HFFc6 (cell line): ENCODE results near the gene HSD17B2. TPM values are rescaled to one million over a fixed set of nuclear protein-coding genes. Genes with fewer than 3 reads are reported as not detected.
A peak's percentile ranks its signal among the peaks of the same experiment; 100 is the strongest.

Experiments
- DNase-seq: peaks from one replicate; pipeline ENCODE4 v3.0.0-alpha.2; 2018
- H3K27ac Mint-ChIP-seq: 2 replicates; pipeline ENCODE4 v1.8.0; 2020; ENCODE audit warnings: mild to moderate bottlenecking, mixed read lengths
- H3K27me3 Mint-ChIP-seq: 2 replicates; pipeline ENCODE4 v1.8.0; 2021; ENCODE audit warnings: mild to moderate bottlenecking, moderate library complexity, mixed read lengths; ENCODE audit not compliant: insufficient read depth
- H3K36me3 Mint-ChIP-seq: 2 replicates; pipeline ENCODE4 v1.8.0; 2021; ENCODE audit warnings: low read depth, mixed read lengths
- H3K4me1 Mint-ChIP-seq: 2 replicates; pipeline ENCODE4 v1.8.0; 2020; ENCODE audit warnings: low read depth, mixed read lengths
- H3K4me3 Mint-ChIP-seq: 2 replicates; pipeline ENCODE4 v1.8.0; 2020; ENCODE audit warnings: mild to moderate bottlenecking, moderate library complexity, mixed read lengths
- H3K9me3 Mint-ChIP-seq: 2 replicates; pipeline ENCODE4 v1.8.0; 2020; ENCODE audit warnings: mild to moderate bottlenecking, mixed read lengths
- total RNA-seq, 6 experiments: library from RNA; stranded (reverse); fragmentation: NEBNext Ultra II Directional; extraction: Animal tissue kit (Norgen Biotek cat#: 25700); gene quantifications; 2 replicates in 1 of 6; 3 replicates in 5 of 6; pipeline ENCODE4 v1.2.3, GENCODE V29; 2021
- TF ChIP-seq, protein P1 (sequence below): fragments of 200-600 bp; sonication (generic); IDR thresholded peaks from 2 replicates; pipeline ENCODE4 v1.5.0; 2021; ENCODE audit warnings: antibody characterized with exemption, mild to moderate bottlenecking

The HSD17B2 gene
- total RNA-seq, 6 experiments from 2014 or later = 0.17 to 3.2 (median 0.50) TPM; not detected in 1

DNA sequence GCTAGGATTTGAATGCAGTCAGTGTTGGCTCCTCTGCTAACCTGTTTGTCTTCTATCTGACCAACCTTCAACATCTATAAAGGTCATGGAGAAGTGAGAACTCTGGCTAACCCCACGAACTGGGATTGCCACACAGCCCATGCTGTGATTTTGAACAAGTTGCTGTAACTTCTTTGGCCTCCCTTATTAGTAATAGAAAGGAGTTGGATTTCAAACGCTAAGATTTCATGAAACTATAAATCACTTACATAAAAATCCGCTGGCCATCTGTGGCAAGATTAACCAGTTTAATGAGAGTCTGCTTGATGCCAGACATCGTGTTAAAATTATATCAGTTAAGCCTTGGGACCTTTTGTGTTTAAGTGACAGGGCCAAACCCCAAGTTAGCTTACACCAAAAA, 53.4 kb downstream of the HSD17B2 start:
- no peak for DNase-seq
- Mint-ChIP-seq H3K4me1 (peaks cover 6% of the 10 kb centered on the region; the same call in 1 of the 2 replicates), H3K27me3 (no peaks in the 10 kb centered on the region), H3K4me3 (no peak overlapping the region), H3K9me3 (no peaks in the 10 kb centered on the region), H3K36me3 (no peaks in the 10 kb centered on the region), H3K27ac (no peak overlapping the region)
- TF ChIP-seq, protein P1, sequence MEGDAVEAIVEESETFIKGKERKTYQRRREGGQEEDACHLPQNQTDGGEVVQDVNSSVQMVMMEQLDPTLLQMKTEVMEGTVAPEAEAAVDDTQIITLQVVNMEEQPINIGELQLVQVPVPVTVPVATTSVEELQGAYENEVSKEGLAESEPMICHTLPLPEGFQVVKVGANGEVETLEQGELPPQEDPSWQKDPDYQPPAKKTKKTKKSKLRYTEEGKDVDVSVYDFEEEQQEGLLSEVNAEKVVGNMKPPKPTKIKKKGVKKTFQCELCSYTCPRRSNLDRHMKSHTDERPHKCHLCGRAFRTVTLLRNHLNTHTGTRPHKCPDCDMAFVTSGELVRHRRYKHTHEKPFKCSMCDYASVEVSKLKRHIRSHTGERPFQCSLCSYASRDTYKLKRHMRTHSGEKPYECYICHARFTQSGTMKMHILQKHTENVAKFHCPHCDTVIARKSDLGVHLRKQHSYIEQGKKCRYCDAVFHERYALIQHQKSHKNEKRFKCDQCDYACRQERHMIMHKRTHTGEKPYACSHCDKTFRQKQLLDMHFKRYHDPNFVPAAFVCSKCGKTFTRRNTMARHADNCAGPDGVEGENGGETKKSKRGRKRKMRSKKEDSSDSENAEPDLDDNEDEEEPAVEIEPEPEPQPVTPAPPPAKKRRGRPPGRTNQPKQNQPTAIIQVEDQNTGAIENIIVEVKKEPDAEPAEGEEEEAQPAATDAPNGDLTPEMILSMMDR = no peak

GRCh38 chr16:82091241-82091640, 56.2 kb downstream of the HSD17B2 start:
- no peaks in the 10 kb centered on the region for H3K27me3 Mint-ChIP-seq
- peak; percentile 19 for DNase-seq
- H3K9me3 Mint-ChIP-seq = no peaks in the 10 kb centered on the region
- no peaks in the 10 kb centered on the region for H3K36me3 Mint-ChIP-seq
- peaks cover 6% of the 10 kb centered on the region; the same call in 1 of the 2 replicates for H3K4me1 Mint-ChIP-seq
- H3K4me3 Mint-ChIP-seq = no peak overlapping the region
- TF ChIP-seq, protein P1 = no peak
- H3K27ac Mint-ChIP-seq = no peak overlapping the region

- Mint-ChIP-seq H3K4me3 (no peak overlapping the region), H3K27me3 (no peaks in the 10 kb centered on the region), H3K27ac (no peak overlapping the region), H3K9me3 (no peaks in the 10 kb centered on the region), H3K4me1 (peaks cover 6% of the 10 kb centered on the region; the same call in 1 of the 2 replicates), H3K36me3 (no peaks in the 10 kb centered on the region)
- no peak for DNase-seq
- TF ChIP-seq, protein P1 = no peak
Measured at GRCh38 chr16:82092711-82093110, 57.7 kb downstream of the HSD17B2 start.

DNA sequence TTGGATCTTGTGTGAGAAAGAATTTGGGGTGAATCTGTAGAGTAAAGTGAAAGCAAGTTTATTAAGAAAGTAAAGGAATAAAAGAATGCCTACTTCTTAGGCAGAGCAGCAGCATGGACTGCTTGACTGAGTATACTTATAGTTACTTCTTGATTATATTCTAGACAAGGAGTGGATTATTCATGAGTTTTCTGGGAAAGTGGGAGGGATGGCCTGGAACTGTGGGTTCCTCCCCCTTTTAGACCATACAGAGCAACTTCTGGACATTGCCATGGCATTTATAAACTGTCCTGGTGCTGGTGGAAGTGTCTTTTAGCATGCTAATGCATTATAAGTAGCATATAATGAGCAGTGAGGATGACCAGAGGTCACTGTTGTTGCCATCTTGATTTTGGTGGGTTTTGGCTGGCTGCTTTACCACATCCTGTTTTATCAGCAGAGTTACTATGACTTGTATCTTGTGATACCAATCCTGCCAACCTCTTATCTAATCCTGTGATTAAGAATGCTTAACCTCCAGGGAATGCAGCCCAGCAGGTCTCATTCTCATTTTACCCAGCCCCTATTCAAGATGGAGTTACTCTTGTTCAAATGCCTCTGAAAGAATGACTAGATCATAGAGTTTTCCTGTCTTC, 58.7 kb downstream of the HSD17B2 start:
- Mint-ChIP-seq H3K27ac (no peak overlapping the region), H3K4me1 (peaks cover 6% of the 10 kb centered on the region; the same call in 1 of the 2 replicates), H3K36me3 (no peaks in the 10 kb centered on the region), H3K9me3 (no peaks in the 10 kb centered on the region), H3K27me3 (no peaks in the 10 kb centered on the region), H3K4me3 (no peak overlapping the region)
- no peak for DNase-seq
- TF ChIP-seq, protein P1 = no peak

DNA sequence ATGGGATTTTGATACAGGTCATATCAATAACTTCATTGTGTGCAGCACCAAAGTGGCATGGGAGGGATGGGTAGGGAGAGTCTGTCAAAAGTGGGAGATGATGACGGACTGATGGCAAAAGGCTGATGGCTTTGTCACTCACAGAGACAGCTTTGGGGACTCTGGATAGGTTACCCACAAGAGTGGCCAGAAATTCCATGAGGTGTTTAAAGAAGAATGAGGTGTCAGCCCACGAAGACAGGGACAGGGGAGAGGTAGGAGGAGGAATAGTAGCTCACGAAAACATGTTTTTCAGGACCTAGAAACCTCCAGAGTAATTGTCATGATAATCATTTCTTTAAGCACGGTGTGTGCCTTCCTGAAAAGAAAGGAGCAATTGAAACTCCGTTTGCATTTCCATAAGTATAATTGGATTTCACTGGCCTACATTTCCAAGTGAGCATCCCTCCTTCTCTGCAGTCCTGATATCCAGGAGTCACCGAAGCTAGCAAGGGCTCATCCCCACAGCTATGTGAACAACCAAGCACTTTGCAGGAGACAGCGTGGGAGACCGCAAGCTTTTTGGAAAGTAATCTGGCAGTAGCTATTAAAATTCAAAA, 60.0 kb downstream of the HSD17B2 start:
- TF ChIP-seq, protein P1 = no peak
- DNase-seq = no peak
- Mint-ChIP-seq H3K4me3 (no peak overlapping the region), H3K9me3 (no peaks in the 10 kb centered on the region), H3K36me3 (no peaks in the 10 kb centered on the region), H3K27ac (no peak overlapping the region), H3K4me1 (peaks cover 6% of the 10 kb centered on the region; the same call in 1 of the 2 replicates), H3K27me3 (peaks cover 2% of the 10 kb centered on the region; the same call in 1 of the 2 replicates)
